ENCODE data around the gene C9orf153.

- TF ChIP-seq CTCF (IDR thresholded peaks at IDR 0.05; ENCODE audit: insufficient read depth, low read length, poor library complexity, severe bottlenecking) (no peak), EZH2phosphoT487 (conservative IDR thresholded peaks at IDR 0.05; ENCODE audit: low read length) (no peak)
Observed at GRCh38 chr9:86308687-86309086, 49.2 kb upstream of the C9orf153 start.
